Endodermal cell (in vitro differentiated cells): Measurements from ENCODE around the gene JMY. TPM values are rescaled to one million over a fixed set of nuclear protein-coding genes. Genes with fewer than 3 reads are reported as not detected.

Experiments used
- DNase-seq: peaks from one replicate; pipeline ENCODE4 v3.0.0-alpha.2; 2017
- H3K27ac ChIP-seq: 2 replicates; pipeline ENCODE4 v1.5.1; 2013; ENCODE audit warnings: mild to moderate bottlenecking, low read depth, low read length, moderate library complexity
- H3K27me3 ChIP-seq: 2 replicates; pipeline ENCODE4 v1.6.1; 2013; ENCODE audit warnings: mild to moderate bottlenecking, low read length, moderate library complexity; ENCODE audit not compliant: insufficient read depth, control insufficient read depth, poor library complexity, severe bottlenecking
- H3K36me3 ChIP-seq: 2 replicates; pipeline ENCODE4 v1.7.0; 2013; ENCODE audit warnings: mild to moderate bottlenecking, low read length, moderate library complexity; ENCODE audit not compliant: control insufficient read depth, insufficient read depth
- H3K4me1 ChIP-seq: one replicate; pipeline ENCODE4 v1.7.0; 2013; ENCODE audit warnings: low read length; ENCODE audit not compliant: control insufficient read depth, insufficient read depth
- H3K4me3 ChIP-seq: 2 replicates; pipeline ENCODE4 v1.5.1; 2013; ENCODE audit warnings: mild to moderate bottlenecking, low read length, moderate library complexity
- H3K9ac ChIP-seq: 2 replicates; pipeline ENCODE4 v1.6.1; 2013; ENCODE audit warnings: mild to moderate bottlenecking, low read length, moderate library complexity; ENCODE audit not compliant: poor library complexity, severe bottlenecking; ENCODE audit errors: extremely low read depth
- H3K9me3 ChIP-seq: 2 replicates; pipeline ENCODE4 v1.6.1; 2013; ENCODE audit warnings: mild to moderate bottlenecking, low read length, moderate library complexity; ENCODE audit not compliant: control insufficient read depth
- H3K27ac Mint-ChIP-seq: 2 replicates; pipeline ENCODE4 v1.8.0; 2020; ENCODE audit warnings: mixed read lengths
- H3K27me3 Mint-ChIP-seq: 2 replicates; pipeline ENCODE4 v1.8.0; 2021; ENCODE audit warnings: mild to moderate bottlenecking, mixed read lengths; ENCODE audit not compliant: insufficient read depth
- H3K36me3 Mint-ChIP-seq: 2 replicates; pipeline ENCODE4 v1.8.0; 2020; ENCODE audit warnings: low read depth, mixed read lengths
- H3K4me1 Mint-ChIP-seq: 2 replicates; pipeline ENCODE4 v1.8.0; 2020; ENCODE audit warnings: mixed read lengths
- H3K4me3 Mint-ChIP-seq: 2 replicates; pipeline ENCODE4 v1.8.0; 2020; ENCODE audit warnings: mild to moderate bottlenecking, moderate library complexity, mixed read lengths
- H3K9me3 Mint-ChIP-seq: 2 replicates; pipeline ENCODE4 v1.8.0; 2020; ENCODE audit warnings: mild to moderate bottlenecking, mixed read lengths
- WGBS, 2 experiments: methylation state at CpG; one replicate each; pipeline versions ENCODE4 v1.1.5 to v1.1.7; 2013; ENCODE audit warnings: missing lambda C conversion rate in 2 of 2, mixed read lengths in 1 of 2; ENCODE audit not compliant: insufficient coverage in 1 of 2, insufficient read length in 1 of 2; 5-methylcytosine and 5-hydroxymethylcytosine counted together
- total RNA-seq, 2 donors: library from RNA; stranded (reverse); fragmentation: NEBNext Ultra II Directional in 1 of 2; extraction: Animal tissue kit (Norgen Biotek cat#: 25700) in 1 of 2; gene quantifications; 2 replicates in 1 of 2; 3 replicates in 1 of 2; pipeline ENCODE4 v1.2.1, GENCODE V29; 2021
- TF ChIP-seq, protein P1 (sequence below): fragments of 200-600 bp; sonication (generic); conservative IDR thresholded peaks from 2 replicates; pipeline ENCODE4 v1.5.0; 2021; ENCODE audit warnings: antibody characterized with exemption, mild to moderate bottlenecking

JMY gene
- total RNA-seq, 2 donors from 2014 or later = 19.4 to 20.8 TPM

GRCh38 chr5:79287907-79288306 lies 52.0 kb downstream of the JMY start:
- H3K27me3 ChIP-seq = no peaks in the 10 kb centered on the region
- H3K9me3 ChIP-seq = no peaks in the 10 kb centered on the region
- H3K27me3 Mint-ChIP-seq = no peaks in the 10 kb centered on the region
- H3K4me3 Mint-ChIP-seq = no peak overlapping the region
- no peaks in the 10 kb centered on the region for H3K9me3 Mint-ChIP-seq
- no peak overlapping the region for H3K27ac Mint-ChIP-seq
- peaks cover 26% of the 10 kb centered on the region for H3K36me3 ChIP-seq
- WGBS, 2 experiments = 93 to 100% methylated on average over 1 of the region's 1 CpG
- H3K27ac ChIP-seq = no peak overlapping the region
- H3K4me1 ChIP-seq = no peaks in the 10 kb centered on the region
- no peak overlapping the region for H3K4me3 ChIP-seq
- peaks cover 44% of the 10 kb centered on the region for H3K36me3 Mint-ChIP-seq
- H3K9ac ChIP-seq = no peak overlapping the region
- no peak for DNase-seq
- H3K4me1 Mint-ChIP-seq = no peaks in the 10 kb centered on the region
- TF ChIP-seq, protein P1, sequence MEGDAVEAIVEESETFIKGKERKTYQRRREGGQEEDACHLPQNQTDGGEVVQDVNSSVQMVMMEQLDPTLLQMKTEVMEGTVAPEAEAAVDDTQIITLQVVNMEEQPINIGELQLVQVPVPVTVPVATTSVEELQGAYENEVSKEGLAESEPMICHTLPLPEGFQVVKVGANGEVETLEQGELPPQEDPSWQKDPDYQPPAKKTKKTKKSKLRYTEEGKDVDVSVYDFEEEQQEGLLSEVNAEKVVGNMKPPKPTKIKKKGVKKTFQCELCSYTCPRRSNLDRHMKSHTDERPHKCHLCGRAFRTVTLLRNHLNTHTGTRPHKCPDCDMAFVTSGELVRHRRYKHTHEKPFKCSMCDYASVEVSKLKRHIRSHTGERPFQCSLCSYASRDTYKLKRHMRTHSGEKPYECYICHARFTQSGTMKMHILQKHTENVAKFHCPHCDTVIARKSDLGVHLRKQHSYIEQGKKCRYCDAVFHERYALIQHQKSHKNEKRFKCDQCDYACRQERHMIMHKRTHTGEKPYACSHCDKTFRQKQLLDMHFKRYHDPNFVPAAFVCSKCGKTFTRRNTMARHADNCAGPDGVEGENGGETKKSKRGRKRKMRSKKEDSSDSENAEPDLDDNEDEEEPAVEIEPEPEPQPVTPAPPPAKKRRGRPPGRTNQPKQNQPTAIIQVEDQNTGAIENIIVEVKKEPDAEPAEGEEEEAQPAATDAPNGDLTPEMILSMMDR = no peak

- Mint-ChIP-seq H3K4me1 (peaks cover 24% of the 10 kb centered on the region), H3K36me3 (peaks cover 34% of the 10 kb centered on the region), H3K9me3 (no peaks in the 10 kb centered on the region), H3K4me3 (no peak overlapping the region), H3K27ac (no peak overlapping the region), H3K27me3 (no peaks in the 10 kb centered on the region)
- TF ChIP-seq, protein P1 = no peak
- Histone ChIP-seq H3K36me3 (peaks cover 34% of the 10 kb centered on the region), H3K27me3 (no peaks in the 10 kb centered on the region), H3K9ac (no peak overlapping the region), H3K4me1 (peaks cover 11% of the 10 kb centered on the region), H3K27ac (no peak overlapping the region), H3K9me3 (no peaks in the 10 kb centered on the region), H3K4me3 (no peak overlapping the region)
- DNase-seq = no peak
- WGBS, 2 experiments = 98 to 100% methylated on average over 1 to 2 of the region's 2 CpGs
These were observed 59.1 kb downstream of the JMY start for GRCh38 chr5:79295029-79295428.

DNA sequence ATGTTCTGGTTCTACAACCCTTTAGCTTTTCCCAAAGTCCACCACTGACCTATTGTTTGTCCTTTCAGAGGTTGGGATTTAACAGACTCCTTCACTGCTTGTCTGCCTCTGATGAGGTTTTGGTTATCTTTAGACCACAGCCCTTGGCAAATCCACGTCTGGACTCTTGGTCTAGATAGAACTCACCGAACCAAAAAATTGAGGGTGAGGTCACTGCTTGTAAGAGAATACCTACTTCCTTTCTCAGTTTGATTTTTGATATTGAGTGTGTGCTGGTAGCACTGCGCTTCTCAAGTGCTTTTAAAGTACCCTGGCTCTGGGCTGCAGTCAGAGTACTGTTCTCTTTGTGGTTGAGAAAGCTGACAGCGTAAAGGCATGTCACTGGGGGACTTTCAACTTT lies 61.7 kb downstream of the JMY start:
- Histone ChIP-seq H3K9me3 (no peaks in the 10 kb centered on the region), H3K9ac (no peak overlapping the region), H3K27me3 (no peaks in the 10 kb centered on the region), H3K36me3 (peaks cover 40% of the 10 kb centered on the region), H3K27ac (no peak overlapping the region), H3K4me3 (peak overlapping the region; percentile 42), H3K4me1 (peaks cover 11% of the 10 kb centered on the region)
- no peak overlapping the region for H3K4me3 Mint-ChIP-seq
- peak overlapping the region; percentile 37 for H3K27ac Mint-ChIP-seq
- peaks cover 37% of the 10 kb centered on the region for H3K36me3 Mint-ChIP-seq
- no peaks in the 10 kb centered on the region for H3K9me3 Mint-ChIP-seq
- TF ChIP-seq, protein P1 = no peak
- peaks cover 24% of the 10 kb centered on the region for H3K4me1 Mint-ChIP-seq
- no peak for DNase-seq
- WGBS, 2 experiments = 82 to 92% methylated on average over 3 to 4 of the region's 4 CpGs
- no peaks in the 10 kb centered on the region for H3K27me3 Mint-ChIP-seq
